WTC11 (cell line): Measurements from ENCODE around the gene CIAO2A. TPM values are rescaled to one million over a fixed set of nuclear protein-coding genes. Genes with fewer than 3 reads are reported as not detected.

Experiments
- ATAC-seq: fragments of 200-7000 bp; cut with Tn5 transposase; 2 replicates; pipeline ENCODE4 v1.10.0; 2021; ENCODE audit warnings: mild to moderate bottlenecking, moderate library complexity
- CTCF ChIA-PET: fragments of 300-600 bp; sonication (Branson Sonifier 250); formaldehyde crosslinking; loops from one replicate; lab custom pipeline; 2021; ENCODE audit warnings: antibody characterized with exemption; lab: Charles Lee
- POLR2A ChIA-PET: fragments of 350-600 bp; sonication (Branson Sonifier 250); formaldehyde crosslinking; loops from one replicate; lab custom pipeline; 2021; ENCODE audit warnings: antibody characterized with exemption; lab: Charles Lee
- DNase-seq: peaks from one replicate; pipeline ENCODE4 v3.0.0; 2021; ENCODE audit warnings: low spot score
- H3K27ac Mint-ChIP-seq: 2 replicates; pipeline ENCODE4 v1.8.0; 2021; ENCODE audit warnings: mixed read lengths
- H3K27me3 Mint-ChIP-seq: 2 replicates; pipeline ENCODE4 v1.8.0; 2021; ENCODE audit warnings: low read depth, mild to moderate bottlenecking, moderate library complexity, mixed read lengths
- H3K36me3 Mint-ChIP-seq: 2 replicates; pipeline ENCODE4 v1.8.0; 2021; ENCODE audit warnings: mixed read lengths
- H3K4me1 Mint-ChIP-seq: 2 replicates; pipeline ENCODE4 v1.8.0; 2022; ENCODE audit warnings: mixed read lengths
- H3K4me3 Mint-ChIP-seq: 2 replicates; pipeline ENCODE4 v1.8.0; 2021; ENCODE audit warnings: mild to moderate bottlenecking, moderate library complexity, mixed read lengths
- H3K9me3 Mint-ChIP-seq: 2 replicates; pipeline ENCODE4 v1.8.0; 2021; ENCODE audit warnings: mixed read lengths
- ELF4 ChIP-seq: sonication (generic); formaldehyde crosslinking; IDR thresholded peaks from 2 replicates; pipeline ENCODE4 v1.8.1; 2022; ENCODE audit warnings: low read depth, mild to moderate bottlenecking, moderate library complexity, missing genetic modification reagents
- EMX1 ChIP-seq: fragments of 250-450 bp; sonication (Bioruptor Pico); IDR thresholded peaks from 2 replicates; pipeline ENCODE4 v1.8.0; 2021; ENCODE audit warnings: mild to moderate bottlenecking
- ESRRA ChIP-seq: sonication (generic); formaldehyde crosslinking; IDR thresholded peaks from 2 replicates; pipeline ENCODE4 v1.8.1; 2022; ENCODE audit warnings: mild to moderate bottlenecking, missing genetic modification reagents, borderline replicate concordance
- FOXJ3 ChIP-seq: sonication (generic); formaldehyde crosslinking; IDR thresholded peaks from 2 replicates; pipeline ENCODE4 v1.9.0; 2021; ENCODE audit warnings: missing genetic modification reagents, mild to moderate bottlenecking, borderline replicate concordance
- FOXK1 ChIP-seq: sonication (generic); formaldehyde crosslinking; IDR thresholded peaks from 2 replicates; pipeline ENCODE4 v1.8.0; 2022; ENCODE audit warnings: mild to moderate bottlenecking, moderate library complexity, missing genetic modification reagents
- GTF2I ChIP-seq: fragments of 250-450 bp; sonication (Bioruptor Pico); conservative IDR thresholded peaks from 2 replicates; pipeline ENCODE4 v1.4.0; 2021; ENCODE audit warnings: mild to moderate bottlenecking
- HMGA2 ChIP-seq: fragments of 250-450 bp; sonication (Bioruptor Pico); IDR thresholded peaks from 2 replicates; pipeline ENCODE4 v1.4.0; 2021; ENCODE audit warnings: mild to moderate bottlenecking, moderate library complexity
- JUN ChIP-seq: sonication (generic); formaldehyde crosslinking; IDR thresholded peaks from 2 replicates; pipeline ENCODE4 v1.8.0; 2023; ENCODE audit warnings: mild to moderate bottlenecking, missing genetic modification reagents
- NFE2L1 ChIP-seq: sonication (generic); formaldehyde crosslinking; IDR thresholded peaks from 2 replicates; pipeline ENCODE4 v1.8.1; 2023; ENCODE audit warnings: missing genetic modification reagents
- OVOL2 ChIP-seq: fragments of 250-450 bp; sonication (Bioruptor Pico); IDR thresholded peaks from 2 replicates; pipeline ENCODE4 v1.9.0; 2021; ENCODE audit warnings: mild to moderate bottlenecking, borderline replicate concordance
- RELA ChIP-seq: sonication (generic); formaldehyde crosslinking; IDR thresholded peaks from 2 replicates; pipeline ENCODE4 v1.8.1; 2022; ENCODE audit warnings: missing genetic modification reagents, mild to moderate bottlenecking, borderline replicate concordance
- SOX15 ChIP-seq: fragments of 250-450 bp; sonication (Bioruptor Pico); IDR thresholded peaks from 2 replicates; pipeline ENCODE4 v1.9.0; 2021; ENCODE audit warnings: mild to moderate bottlenecking
- TEAD4 ChIP-seq: sonication (generic); formaldehyde crosslinking; IDR thresholded peaks from 2 replicates; pipeline ENCODE4 v1.8.0; 2022; ENCODE audit warnings: mild to moderate bottlenecking, missing genetic modification reagents
- ZNF423 ChIP-seq: fragments of 250-450 bp; sonication (Bioruptor Pico); IDR thresholded peaks from 2 replicates; pipeline ENCODE4 v2.1.2; 2022; ENCODE audit warnings: mild to moderate bottlenecking, moderate library complexity
- total RNA-seq: library from RNA; stranded (reverse); gene quantifications from 3 replicates; pipeline ENCODE4 v1.2.3, GENCODE V29; 2021
- TF ChIP-seq, protein P1 (sequence below): sonication (generic); formaldehyde crosslinking; IDR thresholded peaks from 2 replicates; pipeline ENCODE4 v1.8.1; 2022; ENCODE audit warnings: low read depth, missing genetic modification reagents, borderline replicate concordance
- TF ChIP-seq, protein P2 (sequence below): sonication (generic); formaldehyde crosslinking; IDR thresholded peaks from 2 replicates; pipeline ENCODE4 v1.8.1; 2023; ENCODE audit warnings: mild to moderate bottlenecking, missing genetic modification reagents, moderate library complexity
- TF ChIP-seq, protein P3 (sequence below): sonication (generic); formaldehyde crosslinking; IDR thresholded peaks from 2 replicates; pipeline ENCODE4 v1.8.0; 2022; ENCODE audit warnings: mild to moderate bottlenecking, missing genetic modification reagents
- TF ChIP-seq, protein P4 (sequence below): fragments of 250-450 bp; sonication (Bioruptor Pico); IDR thresholded peaks from 2 replicates; pipeline ENCODE4 v1.9.0; 2021; ENCODE audit warnings: mild to moderate bottlenecking, borderline replicate concordance
- TF ChIP-seq, protein P5 (sequence below): sonication (generic); formaldehyde crosslinking; IDR thresholded peaks from 2 replicates; pipeline ENCODE4 v1.8.1; 2022; ENCODE audit warnings: mild to moderate bottlenecking, missing genetic modification reagents, moderate library complexity, borderline replicate concordance
- TF ChIP-seq, protein P6 (sequence below): sonication (generic); formaldehyde crosslinking; conservative IDR thresholded peaks from 2 replicates; pipeline ENCODE4 v1.8.1; 2023; ENCODE audit warnings: mild to moderate bottlenecking, low read depth, missing genetic modification reagents, moderate library complexity

The CIAO2A gene
- total RNA-seq, 1 experiment from 2014 or later: 73.6 TPM

DNA sequence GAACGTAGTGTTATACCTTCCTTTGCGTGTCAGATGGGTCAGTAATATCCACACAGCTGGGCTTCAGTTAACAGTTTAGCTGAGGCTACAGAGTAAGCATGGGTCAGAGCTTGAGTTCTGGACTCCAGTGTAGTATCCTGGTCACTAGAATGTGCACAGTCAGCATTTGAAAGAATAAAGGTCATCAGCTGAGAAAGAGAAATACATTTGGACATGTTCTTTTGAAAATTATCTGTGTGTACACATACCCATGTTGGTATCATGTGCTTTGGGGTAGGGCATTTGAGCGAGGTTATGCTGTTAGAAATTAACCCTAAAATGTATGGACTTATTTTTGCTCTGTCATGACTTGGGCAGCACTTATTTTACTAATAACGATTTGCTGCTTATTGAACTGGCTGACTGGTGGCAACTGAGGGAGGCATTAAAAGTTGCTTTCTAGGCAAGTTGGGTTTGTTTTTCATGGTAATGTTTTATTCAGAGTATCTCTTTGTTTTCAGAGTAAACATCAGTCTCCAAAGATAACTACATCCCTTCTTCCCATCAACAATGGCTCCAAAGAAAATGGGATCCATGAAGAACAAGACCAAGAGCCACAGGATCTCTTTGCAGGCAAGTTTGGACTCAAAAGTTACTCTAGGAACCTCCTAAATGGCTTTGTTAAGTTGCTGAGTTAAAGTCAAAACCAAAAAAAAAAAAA, 18.6 kb upstream of the CIAO2A start (continued):
- TF ChIP-seq, protein P1, sequence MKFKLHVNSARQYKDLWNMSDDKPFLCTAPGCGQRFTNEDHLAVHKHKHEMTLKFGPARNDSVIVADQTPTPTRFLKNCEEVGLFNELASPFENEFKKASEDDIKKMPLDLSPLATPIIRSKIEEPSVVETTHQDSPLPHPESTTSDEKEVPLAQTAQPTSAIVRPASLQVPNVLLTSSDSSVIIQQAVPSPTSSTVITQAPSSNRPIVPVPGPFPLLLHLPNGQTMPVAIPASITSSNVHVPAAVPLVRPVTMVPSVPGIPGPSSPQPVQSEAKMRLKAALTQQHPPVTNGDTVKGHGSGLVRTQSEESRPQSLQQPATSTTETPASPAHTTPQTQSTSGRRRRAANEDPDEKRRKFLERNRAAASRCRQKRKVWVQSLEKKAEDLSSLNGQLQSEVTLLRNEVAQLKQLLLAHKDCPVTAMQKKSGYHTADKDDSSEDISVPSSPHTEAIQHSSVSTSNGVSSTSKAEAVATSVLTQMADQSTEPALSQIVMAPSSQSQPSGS (CRISPR knock-in tag): no peak
- TF ChIP-seq JUN (CRISPR knock-in tag) (no peak), ESRRA (CRISPR knock-in tag) (no peak), RELA (CRISPR knock-in tag) (no peak), NFE2L1 (CRISPR knock-in tag) (no peak), SOX15 (no peak), ZNF423 (no peak), OVOL2 (CRISPR knock-in tag) (no peak), HMGA2 (CRISPR knock-in tag) (no peak)
- TF ChIP-seq, protein P2, sequence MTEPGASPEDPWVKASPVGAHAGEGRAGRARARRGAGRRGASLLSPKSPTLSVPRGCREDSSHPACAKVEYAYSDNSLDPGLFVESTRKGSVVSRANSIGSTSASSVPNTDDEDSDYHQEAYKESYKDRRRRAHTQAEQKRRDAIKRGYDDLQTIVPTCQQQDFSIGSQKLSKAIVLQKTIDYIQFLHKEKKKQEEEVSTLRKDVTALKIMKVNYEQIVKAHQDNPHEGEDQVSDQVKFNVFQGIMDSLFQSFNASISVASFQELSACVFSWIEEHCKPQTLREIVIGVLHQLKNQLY (CRISPR knock-in tag): no peak

DNA sequence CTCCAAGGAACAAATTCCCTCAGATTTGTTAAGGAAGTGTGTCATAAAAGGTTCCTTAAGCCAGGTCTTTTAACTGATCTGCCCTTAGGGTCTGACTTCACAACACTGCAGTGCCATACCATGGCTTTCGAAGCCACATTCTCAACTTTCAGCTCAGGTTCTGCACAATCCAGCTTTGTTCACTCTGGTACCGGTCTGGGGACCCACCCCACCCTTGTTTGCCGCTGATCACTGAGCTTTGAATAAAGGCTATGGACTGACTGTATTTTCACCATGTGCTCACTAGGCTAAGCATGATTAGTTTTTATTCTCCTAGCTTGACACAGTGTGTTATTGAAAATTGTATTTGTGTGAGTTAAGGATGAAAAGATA, 18.0 kb upstream of the CIAO2A start:
- POLR2A ChIA-PET: interaction anchor here (0.5 to 1.4 kb wide), 2 partner anchors 19 to 55 kb away, joined by 3 to 8 read pairs; partner anchors contain the start of gene CIAO2A
- no peaks in the 10 kb centered on the region for H3K9me3 Mint-ChIP-seq

DNA sequence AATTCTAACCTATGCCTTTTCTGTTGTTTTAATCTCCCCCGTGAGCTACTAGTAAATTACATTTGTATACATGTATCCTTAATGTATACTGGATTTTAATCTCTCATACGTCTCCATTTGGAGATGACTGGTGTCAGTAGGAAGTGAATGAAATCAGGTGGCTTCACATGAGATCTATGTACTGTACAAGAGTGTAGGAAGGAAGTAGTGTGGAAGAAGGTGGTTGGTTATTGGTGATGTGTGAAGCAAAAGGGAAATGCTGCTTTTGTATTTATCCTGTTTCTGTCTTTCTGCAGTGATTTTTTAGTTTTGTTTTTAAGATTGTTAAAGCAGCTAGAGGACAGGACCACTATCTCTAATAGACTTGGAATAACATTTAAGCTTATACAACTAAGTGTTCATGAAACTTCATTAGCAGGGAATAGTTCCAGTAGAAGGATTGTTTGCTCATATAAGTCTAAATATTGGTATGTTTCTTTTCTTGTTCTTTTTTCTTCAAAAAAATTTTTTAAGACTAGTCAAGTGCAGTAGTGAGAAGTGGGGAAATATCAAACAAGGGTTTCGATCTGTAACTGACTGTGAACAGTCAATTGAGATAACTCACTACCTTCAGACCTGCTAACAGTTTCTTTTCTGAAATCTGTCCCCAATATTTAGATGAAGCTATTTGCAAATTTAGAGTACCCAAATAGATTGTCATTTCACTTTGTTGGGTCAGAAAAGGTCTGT, 17.5 kb upstream of the CIAO2A start:
- DNase-seq: no peak
- no peaks in the 10 kb centered on the region for H3K27me3 Mint-ChIP-seq
- H3K27ac Mint-ChIP-seq: no peak overlapping the region
- ChIA-PET CTCF (interaction anchor here (0.8 to 2.3 kb wide), 3 partner anchors 38 to 52 kb away, joined by 3 to 14 read pairs (median 5); partner anchors contain the start of gene PPIB), POLR2A (interaction anchor here (1.4 kb wide), 1 partner anchor 18 kb away, joined by 3 read pairs; the partner anchor contains the start of gene CIAO2A)
- peaks cover 13% of the 10 kb centered on the region for H3K36me3 Mint-ChIP-seq
- H3K4me3 Mint-ChIP-seq: no peak overlapping the region
- H3K4me1 Mint-ChIP-seq: peaks cover 8% of the 10 kb centered on the region
- H3K9me3 Mint-ChIP-seq: no peaks in the 10 kb centered on the region
- ATAC-seq: no peak
- no peak for TF ChIP-seq ELF4 (CRISPR knock-in tag)
- TF ChIP-seq, protein P3, sequence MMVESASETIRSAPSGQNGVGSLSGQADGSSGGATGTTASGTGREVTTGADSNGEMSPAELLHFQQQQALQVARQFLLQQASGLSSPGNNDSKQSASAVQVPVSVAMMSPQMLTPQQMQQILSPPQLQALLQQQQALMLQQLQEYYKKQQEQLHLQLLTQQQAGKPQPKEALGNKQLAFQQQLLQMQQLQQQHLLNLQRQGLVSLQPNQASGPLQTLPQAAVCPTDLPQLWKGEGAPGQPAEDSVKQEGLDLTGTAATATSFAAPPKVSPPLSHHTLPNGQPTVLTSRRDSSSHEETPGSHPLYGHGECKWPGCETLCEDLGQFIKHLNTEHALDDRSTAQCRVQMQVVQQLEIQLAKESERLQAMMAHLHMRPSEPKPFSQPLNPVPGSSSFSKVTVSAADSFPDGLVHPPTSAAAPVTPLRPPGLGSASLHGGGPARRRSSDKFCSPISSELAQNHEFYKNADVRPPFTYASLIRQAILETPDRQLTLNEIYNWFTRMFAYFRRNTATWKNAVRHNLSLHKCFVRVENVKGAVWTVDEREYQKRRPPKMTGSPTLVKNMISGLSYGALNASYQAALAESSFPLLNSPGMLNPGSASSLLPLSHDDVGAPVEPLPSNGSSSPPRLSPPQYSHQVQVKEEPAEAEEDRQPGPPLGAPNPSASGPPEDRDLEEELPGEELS: no peak
- TF ChIP-seq, protein P4, sequence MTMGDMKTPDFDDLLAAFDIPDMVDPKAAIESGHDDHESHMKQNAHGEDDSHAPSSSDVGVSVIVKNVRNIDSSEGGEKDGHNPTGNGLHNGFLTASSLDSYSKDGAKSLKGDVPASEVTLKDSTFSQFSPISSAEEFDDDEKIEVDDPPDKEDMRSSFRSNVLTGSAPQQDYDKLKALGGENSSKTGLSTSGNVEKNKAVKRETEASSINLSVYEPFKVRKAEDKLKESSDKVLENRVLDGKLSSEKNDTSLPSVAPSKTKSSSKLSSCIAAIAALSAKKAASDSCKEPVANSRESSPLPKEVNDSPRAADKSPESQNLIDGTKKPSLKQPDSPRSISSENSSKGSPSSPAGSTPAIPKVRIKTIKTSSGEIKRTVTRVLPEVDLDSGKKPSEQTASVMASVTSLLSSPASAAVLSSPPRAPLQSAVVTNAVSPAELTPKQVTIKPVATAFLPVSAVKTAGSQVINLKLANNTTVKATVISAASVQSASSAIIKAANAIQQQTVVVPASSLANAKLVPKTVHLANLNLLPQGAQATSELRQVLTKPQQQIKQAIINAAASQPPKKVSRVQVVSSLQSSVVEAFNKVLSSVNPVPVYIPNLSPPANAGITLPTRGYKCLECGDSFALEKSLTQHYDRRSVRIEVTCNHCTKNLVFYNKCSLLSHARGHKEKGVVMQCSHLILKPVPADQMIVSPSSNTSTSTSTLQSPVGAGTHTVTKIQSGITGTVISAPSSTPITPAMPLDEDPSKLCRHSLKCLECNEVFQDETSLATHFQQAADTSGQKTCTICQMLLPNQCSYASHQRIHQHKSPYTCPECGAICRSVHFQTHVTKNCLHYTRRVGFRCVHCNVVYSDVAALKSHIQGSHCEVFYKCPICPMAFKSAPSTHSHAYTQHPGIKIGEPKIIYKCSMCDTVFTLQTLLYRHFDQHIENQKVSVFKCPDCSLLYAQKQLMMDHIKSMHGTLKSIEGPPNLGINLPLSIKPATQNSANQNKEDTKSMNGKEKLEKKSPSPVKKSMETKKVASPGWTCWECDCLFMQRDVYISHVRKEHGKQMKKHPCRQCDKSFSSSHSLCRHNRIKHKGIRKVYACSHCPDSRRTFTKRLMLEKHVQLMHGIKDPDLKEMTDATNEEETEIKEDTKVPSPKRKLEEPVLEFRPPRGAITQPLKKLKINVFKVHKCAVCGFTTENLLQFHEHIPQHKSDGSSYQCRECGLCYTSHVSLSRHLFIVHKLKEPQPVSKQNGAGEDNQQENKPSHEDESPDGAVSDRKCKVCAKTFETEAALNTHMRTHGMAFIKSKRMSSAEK: no peak
- no peak for TF ChIP-seq TEAD4 (CRISPR knock-in tag)
- no peak for TF ChIP-seq FOXJ3

More for the DNA sequence above, 18.0 kb upstream of the CIAO2A start:
- DNase-seq (no peak), ATAC-seq (no peak)
- TF ChIP-seq GTF2I (CRISPR knock-in tag) (no peak), EMX1 (no peak), FOXK1 (CRISPR knock-in tag) (no peak)
- TF ChIP-seq, protein P5, sequence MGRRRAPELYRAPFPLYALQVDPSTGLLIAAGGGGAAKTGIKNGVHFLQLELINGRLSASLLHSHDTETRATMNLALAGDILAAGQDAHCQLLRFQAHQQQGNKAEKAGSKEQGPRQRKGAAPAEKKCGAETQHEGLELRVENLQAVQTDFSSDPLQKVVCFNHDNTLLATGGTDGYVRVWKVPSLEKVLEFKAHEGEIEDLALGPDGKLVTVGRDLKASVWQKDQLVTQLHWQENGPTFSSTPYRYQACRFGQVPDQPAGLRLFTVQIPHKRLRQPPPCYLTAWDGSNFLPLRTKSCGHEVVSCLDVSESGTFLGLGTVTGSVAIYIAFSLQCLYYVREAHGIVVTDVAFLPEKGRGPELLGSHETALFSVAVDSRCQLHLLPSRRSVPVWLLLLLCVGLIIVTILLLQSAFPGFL: no peak
- TF ChIP-seq, protein P6, sequence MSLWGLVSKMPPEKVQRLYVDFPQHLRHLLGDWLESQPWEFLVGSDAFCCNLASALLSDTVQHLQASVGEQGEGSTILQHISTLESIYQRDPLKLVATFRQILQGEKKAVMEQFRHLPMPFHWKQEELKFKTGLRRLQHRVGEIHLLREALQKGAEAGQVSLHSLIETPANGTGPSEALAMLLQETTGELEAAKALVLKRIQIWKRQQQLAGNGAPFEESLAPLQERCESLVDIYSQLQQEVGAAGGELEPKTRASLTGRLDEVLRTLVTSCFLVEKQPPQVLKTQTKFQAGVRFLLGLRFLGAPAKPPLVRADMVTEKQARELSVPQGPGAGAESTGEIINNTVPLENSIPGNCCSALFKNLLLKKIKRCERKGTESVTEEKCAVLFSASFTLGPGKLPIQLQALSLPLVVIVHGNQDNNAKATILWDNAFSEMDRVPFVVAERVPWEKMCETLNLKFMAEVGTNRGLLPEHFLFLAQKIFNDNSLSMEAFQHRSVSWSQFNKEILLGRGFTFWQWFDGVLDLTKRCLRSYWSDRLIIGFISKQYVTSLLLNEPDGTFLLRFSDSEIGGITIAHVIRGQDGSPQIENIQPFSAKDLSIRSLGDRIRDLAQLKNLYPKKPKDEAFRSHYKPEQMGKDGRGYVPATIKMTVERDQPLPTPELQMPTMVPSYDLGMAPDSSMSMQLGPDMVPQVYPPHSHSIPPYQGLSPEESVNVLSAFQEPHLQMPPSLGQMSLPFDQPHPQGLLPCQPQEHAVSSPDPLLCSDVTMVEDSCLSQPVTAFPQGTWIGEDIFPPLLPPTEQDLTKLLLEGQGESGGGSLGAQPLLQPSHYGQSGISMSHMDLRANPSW: no peak
- CTCF ChIA-PET: interaction anchor here (0.8 to 2.3 kb wide), 3 partner anchors 38 to 51 kb away, joined by 3 to 14 read pairs (median 5); partner anchors contain the start of gene PPIB
- H3K27ac Mint-ChIP-seq: no peak overlapping the region
- H3K27me3 Mint-ChIP-seq: no peaks in the 10 kb centered on the region
- peaks cover 13% of the 10 kb centered on the region for H3K36me3 Mint-ChIP-seq
- peaks cover 8% of the 10 kb centered on the region for H3K4me1 Mint-ChIP-seq
- no peak overlapping the region for H3K4me3 Mint-ChIP-seq
